ENCODE measurements around the gene SMIM20. TPM values are rescaled to one million over a fixed set of nuclear protein-coding genes. Genes with fewer than 3 reads are reported as not detected.

The SMIM20 gene
- total and polyA plus RNA-seq, 9 of the 15 experiments (the other 6 are each of a cell fraction or from before 2014, with no cell fraction given), result 25.1 to 51.0 (median 38.9) TPM

DNA sequence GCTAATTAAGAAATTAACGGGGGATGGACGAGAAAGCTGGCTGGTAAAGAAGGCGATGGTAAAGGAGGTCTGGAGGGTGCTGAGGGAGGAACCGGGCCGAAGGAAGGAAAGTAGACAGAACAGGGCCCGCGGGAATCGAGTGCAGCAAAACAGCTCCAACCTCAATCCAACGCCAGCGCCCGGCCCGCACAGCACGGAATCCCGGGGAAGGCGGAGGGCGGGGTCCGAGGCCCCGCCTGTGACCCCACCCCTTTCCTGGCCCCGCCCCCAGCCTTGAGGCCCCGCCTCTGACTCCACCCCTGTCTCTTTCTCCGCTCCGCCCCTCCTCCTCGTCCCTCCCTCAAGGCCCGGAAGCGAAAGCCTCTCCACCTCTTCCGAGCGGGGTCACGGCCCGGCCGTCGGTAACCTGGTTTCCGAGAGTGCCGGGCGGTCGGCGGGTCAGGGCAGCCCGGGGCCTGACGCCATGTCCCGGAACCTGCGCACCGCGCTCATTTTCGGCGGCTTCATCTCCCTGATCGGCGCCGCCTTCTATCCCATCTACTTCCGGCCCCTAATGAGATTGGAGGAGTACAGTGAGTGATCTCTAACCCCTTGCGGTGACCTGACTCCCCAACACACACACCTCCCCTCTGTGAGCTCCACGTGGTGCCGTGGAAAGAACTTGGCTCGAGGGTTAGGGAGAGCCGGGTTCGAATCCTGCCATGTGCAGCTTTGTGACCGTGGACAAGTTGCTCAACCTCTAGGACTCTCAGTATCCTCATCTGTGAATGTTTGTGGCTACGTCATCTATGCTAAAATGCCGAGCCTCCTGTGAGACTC lies at the start of gene SMIM20 (continued):
- TF ChIP-seq, protein P1, sequence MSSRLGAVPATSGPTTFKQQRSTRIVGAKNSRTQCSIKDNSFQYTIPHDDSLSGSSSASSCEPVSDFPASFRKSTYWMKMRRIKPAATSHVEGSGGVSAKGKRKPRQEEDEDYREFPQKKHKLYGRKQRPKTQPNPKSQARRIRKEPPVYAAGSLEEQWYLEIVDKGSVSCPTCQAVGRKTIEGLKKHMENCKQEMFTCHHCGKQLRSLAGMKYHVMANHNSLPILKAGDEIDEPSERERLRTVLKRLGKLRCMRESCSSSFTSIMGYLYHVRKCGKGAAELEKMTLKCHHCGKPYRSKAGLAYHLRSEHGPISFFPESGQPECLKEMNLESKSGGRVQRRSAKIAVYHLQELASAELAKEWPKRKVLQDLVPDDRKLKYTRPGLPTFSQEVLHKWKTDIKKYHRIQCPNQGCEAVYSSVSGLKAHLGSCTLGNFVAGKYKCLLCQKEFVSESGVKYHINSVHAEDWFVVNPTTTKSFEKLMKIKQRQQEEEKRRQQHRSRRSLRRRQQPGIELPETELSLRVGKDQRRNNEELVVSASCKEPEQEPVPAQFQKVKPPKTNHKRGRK (tag; IDR thresholded peaks at IDR 0.05), result no peak
- no peak for TF ChIP-seq ZNF764 (CRISPR knock-in tag; IDR thresholded peaks at IDR 0.05; ENCODE audit: low read depth)
- no peak for TF ChIP-seq ZNF444 (CRISPR knock-in tag; IDR thresholded peaks at IDR 0.05)
- TF ChIP-seq, protein P2, sequence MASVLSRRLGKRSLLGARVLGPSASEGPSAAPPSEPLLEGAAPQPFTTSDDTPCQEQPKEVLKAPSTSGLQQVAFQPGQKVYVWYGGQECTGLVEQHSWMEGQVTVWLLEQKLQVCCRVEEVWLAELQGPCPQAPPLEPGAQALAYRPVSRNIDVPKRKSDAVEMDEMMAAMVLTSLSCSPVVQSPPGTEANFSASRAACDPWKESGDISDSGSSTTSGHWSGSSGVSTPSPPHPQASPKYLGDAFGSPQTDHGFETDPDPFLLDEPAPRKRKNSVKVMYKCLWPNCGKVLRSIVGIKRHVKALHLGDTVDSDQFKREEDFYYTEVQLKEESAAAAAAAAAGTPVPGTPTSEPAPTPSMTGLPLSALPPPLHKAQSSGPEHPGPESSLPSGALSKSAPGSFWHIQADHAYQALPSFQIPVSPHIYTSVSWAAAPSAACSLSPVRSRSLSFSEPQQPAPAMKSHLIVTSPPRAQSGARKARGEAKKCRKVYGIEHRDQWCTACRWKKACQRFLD (CRISPR knock-in tag; IDR thresholded peaks at IDR 0.05), result no peak
- TF ChIP-seq CSDE1 (IDR thresholded peaks at IDR 0.05), result no peak
- TF ChIP-seq SMARCA5 (IDR thresholded peaks at IDR 0.05), result peak; percentile 70; the same call in 1 of the 2 replicates
- TF ChIP-seq RBM39 (optimal IDR thresholded peaks at IDR 0.05; ENCODE audit: low read depth, low read length), result no peak
- no peak for TF ChIP-seq NFE2L1 (tag; IDR thresholded peaks at IDR 0.05; ENCODE audit: borderline replicate concordance, low read depth)
- TF ChIP-seq, protein P3, sequence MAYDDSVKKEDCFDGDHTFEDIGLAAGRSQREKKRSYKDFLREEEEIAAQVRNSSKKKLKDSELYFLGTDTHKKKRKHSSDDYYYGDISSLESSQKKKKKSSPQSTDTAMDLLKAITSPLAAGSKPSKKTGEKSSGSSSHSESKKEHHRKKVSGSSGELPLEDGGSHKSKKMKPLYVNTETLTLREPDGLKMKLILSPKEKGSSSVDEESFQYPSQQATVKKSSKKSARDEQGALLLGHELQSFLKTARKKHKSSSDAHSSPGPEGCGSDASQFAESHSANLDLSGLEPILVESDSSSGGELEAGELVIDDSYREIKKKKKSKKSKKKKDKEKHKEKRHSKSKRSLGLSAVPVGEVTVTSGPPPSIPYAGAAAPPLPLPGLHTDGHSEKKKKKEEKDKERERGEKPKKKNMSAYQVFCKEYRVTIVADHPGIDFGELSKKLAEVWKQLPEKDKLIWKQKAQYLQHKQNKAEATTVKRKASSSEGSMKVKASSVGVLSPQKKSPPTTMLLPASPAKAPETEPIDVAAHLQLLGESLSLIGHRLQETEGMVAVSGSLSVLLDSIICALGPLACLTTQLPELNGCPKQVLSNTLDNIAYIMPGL (CRISPR knock-in tag; IDR thresholded peaks at IDR 0.05), result no peak
